EL (cell line): Measurements from ENCODE around the gene PRUNE2.
"Not testable (repeated sequence)": the region's sequence is repeated elsewhere in the genome, so short reads cannot be mapped to it uniquely, and the experiment has no call there.

ENCODE experiments used
- DNase-seq: peaks from one replicate; pipeline ENCODE4 v3.0.0-alpha.2; 2016

Gene PRUNE2

GRCh38 chr9:76785501-76785900, 120.4 kb downstream of the PRUNE2 start:
- DNase-seq, result no peak

GRCh38 chr9:76784881-76785280, 121.0 kb downstream of the PRUNE2 start:
- DNase-seq, result no peak

GRCh38 chr9:76772686-76773445, 133.0 kb downstream of the PRUNE2 start:
- DNase-seq, result no peak

- DNase-seq, result no peak
These were observed 139.8 kb downstream of the PRUNE2 start for GRCh38 chr9:76766126-76766525.

- no peak for DNase-seq
These were observed 141.8 kb downstream of the PRUNE2 start, which contains the start of gene PCA3 for GRCh38 chr9:76764138-76764537. Gene PCA3, plus strand, starts transcription at chr9:76764438.

GRCh38 chr9:76761448-76761847, 144.5 kb downstream of the PRUNE2 start:
- DNase-seq, result peak; percentile 9

GRCh38 chr9:76759732-76760131, 146.2 kb downstream of the PRUNE2 start:
- DNase-seq, result no peak

- no peak for DNase-seq
These were observed 147.4 kb downstream of the PRUNE2 start for GRCh38 chr9:76758476-76758875.

GRCh38 chr9:76756941-76757673, 148.8 kb downstream of the PRUNE2 start:
- no peak for DNase-seq

GRCh38 chr9:76756268-76756640, 149.7 kb downstream of the PRUNE2 start:
- DNase-seq, result peak; percentile 45

GRCh38 chr9:76751001-76751400, 154.9 kb downstream of the PRUNE2 start:
- DNase-seq, result no peak

- no peak for DNase-seq
These were observed 161.6 kb downstream of the PRUNE2 start for GRCh38 chr9:76744336-76744735.

GRCh38 chr9:76743931-76744330, 162.0 kb downstream of the PRUNE2 start:
- no peak for DNase-seq

GRCh38 chr9:76742890-76743289, 163.0 kb downstream of the PRUNE2 start:
- DNase-seq, result not testable (repeated sequence)

- no peak for DNase-seq
These were observed 164.4 kb downstream of the PRUNE2 start for GRCh38 chr9:76741524-76741923.

GRCh38 chr9:76738402-76738801, 167.5 kb downstream of the PRUNE2 start:
- no peak for DNase-seq

GRCh38 chr9:76737154-76737902, 168.6 kb downstream of the PRUNE2 start:
- DNase-seq, result no peak

- no peak for DNase-seq
These were observed 171.2 kb downstream of the PRUNE2 start for GRCh38 chr9:76734716-76735115.

- no peak for DNase-seq
These were observed 172.8 kb downstream of the PRUNE2 start for GRCh38 chr9:76733096-76733495.

- DNase-seq, result no peak
These were observed 173.5 kb downstream of the PRUNE2 start for GRCh38 chr9:76732341-76732958.

GRCh38 chr9:76730801-76731200, 175.1 kb downstream of the PRUNE2 start:
- no peak for DNase-seq

GRCh38 chr9:76729980-76730737, 175.8 kb downstream of the PRUNE2 start:
- DNase-seq, result no peak
